NCI-H1930 (cell line): ENCODE results near the gene SMTNL2.
A peak's percentile ranks its signal among the peaks of the same experiment; 100 is the strongest.

ENCODE experiments used
- DNase-seq, 2 experiments: peaks; one replicate each; lab custom pipeline; 2025; lab: John Stamatoyannopoulos, UW

The SMTNL2 gene

DNA sequence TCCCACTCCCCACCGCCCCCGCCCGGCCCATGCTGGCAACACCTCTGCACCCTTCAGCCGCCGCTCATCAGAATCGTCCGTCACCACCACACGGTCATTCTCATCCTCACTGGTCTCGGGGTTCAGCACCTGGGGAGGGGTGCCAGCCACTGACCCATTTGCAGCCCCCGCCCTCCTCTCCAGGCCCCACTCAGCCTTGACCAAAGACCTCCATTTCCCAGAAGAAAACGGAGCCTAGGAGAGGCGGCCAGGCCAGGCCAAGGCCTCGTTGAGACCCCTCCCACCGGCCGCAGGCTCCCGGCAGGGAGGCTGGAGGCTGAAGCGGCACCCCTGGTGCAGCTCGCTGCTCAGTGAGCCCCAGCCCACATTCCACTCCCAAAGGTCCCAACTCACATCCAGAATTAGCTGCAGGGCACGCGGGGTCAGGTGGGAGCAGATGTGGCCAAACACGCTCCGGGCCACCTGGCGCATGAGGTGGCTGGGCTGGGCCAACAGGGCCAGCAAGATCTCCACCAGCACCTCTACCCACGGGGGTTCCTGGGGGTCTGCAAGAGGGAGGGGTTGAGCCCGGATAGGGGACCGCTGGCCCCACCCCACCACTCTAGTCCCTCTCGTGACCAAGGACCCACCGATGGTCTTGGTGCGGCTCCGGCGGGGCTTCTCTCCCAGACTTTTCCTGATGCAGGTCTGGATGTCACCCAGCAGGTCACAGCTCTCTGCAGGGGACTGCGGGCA lies 38.9 kb upstream of the SMTNL2 start:
- DNase-seq, result no peak

DNA sequence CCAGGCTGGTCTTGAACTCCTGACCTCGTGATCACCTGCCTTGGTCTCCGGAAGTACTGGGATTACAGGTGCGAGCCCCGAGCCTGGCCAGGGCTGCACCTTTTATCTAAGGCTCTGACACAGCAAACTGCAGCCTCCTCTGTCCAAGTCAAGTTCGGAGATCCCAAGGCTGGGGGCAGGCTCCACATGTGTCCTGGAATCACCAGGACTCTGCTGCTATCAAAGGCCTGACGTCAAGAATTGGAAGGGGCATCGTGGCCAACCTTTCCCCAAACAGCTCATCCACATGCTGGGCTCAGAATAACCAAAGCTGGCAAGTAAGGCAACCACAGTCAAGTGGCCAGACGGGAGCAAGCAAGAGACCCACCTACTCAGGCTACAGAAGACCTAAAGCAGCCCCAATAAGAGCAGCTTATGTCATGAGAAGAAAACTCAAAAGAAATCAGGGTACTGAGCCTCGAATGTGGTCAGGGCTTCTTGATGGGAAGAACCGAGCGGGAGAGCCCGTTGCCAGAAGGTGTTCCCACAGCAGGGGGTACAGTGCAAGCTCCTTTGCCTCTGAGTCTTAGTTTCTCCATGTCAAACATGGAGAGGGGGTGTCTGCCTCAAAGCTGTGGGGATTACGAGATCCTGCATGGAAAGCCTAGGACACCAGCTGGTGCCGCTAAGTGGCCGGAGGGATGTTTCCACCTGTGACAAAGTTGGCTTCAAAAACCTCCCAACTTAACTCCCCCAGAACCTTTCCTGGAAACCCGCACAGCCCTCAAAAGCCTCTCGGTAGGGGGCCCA lies 37.0 kb upstream of the SMTNL2 start:
- no peak for DNase-seq

DNA sequence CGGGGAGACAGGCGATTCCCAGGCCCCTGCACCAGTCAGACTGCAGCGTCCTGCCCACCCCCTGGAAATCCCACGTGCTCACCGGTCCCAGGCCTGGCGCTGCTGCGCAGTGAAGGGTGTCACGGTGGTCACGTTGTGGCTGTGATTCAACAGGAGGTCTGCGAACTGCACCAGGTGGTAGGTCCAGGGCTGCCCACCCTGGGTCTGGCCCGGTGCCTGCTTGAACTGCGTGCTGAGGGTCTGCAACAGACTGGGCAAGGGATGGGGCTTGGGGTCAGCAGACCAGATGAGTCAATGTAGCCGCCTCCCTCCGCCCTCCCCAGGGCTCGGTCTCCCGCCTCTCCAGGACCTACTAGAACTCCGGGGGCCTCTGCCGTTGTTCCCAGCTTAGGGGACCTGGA lies 36.3 kb upstream of the SMTNL2 start:
- no peak for DNase-seq

DNA sequence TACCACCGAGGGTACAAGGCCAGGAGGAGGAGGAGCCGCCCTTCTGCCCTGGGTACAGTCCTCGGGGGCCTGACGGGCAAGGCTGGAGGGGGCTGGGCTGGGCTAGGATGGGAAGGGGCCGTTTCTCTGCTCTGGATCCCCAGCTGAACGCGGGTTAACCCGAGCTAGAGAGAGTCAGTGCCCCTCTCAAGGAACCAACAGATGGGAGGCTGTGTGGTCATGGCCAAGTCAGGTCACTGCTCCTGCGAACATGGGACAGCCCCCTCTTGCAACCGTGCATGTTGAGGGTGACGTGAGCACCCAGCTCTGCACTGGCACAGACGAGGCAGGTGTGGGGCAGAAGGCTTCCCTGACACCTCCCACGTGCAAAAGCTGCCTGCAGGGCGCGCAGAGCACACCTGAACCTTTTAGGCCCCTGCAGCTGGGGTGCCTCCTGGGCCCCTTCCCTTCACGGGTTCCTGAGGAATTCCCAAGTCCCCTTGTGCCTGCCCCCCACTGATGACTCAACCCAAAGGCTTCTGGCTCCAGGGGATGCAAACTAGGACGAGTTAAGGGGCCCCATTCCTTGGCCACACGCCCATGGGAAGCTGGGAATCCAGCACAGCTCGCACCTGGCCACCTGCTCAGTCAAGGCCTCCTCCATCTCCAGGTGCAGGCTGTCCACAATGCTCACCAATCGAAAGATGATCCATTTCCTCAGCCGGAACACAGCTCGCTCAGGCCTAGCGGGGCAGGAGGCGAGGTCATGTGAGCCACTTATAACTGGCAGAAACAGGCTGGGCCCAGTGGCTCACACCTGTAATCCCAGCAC lies 35.4 kb upstream of the SMTNL2 start:
- DNase-seq, result no peak

DNA sequence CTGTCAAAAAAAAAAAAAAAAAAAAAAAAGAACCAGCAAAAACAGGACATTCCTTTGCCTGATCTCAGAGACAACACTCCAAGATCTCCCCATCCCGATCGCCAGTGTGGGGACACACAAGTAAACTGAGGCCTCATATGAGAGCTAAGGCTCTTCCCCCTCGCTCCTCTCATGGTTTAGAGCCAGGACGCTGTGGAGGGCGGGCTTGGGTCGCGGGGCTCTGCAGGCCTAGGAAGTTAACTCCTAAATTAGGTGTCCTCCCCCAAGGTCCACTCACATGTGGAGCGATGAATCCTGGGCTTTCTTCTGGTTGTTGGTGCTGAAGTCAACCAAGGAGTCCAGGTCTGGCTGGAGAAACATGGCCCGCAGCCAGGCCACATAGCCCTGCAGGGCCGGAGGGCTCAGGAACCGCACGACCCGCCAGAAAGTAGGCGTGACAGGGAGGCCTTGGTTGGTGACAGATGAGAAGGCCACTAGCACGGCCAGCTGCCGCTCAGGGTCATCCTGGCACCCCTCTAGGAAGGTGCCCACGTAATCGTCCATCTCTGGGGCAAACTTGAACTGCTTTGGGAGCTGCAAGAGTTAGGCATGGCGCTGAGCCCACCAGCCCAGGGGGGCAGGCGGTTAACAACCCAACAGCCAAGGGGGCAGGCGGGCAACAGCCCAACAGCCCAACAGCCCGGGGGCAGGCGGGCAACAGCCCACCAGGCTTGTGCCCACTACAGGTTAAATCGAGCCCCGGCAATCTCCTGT lies 34.4 kb upstream of the SMTNL2 start:
- no peak for DNase-seq

DNA sequence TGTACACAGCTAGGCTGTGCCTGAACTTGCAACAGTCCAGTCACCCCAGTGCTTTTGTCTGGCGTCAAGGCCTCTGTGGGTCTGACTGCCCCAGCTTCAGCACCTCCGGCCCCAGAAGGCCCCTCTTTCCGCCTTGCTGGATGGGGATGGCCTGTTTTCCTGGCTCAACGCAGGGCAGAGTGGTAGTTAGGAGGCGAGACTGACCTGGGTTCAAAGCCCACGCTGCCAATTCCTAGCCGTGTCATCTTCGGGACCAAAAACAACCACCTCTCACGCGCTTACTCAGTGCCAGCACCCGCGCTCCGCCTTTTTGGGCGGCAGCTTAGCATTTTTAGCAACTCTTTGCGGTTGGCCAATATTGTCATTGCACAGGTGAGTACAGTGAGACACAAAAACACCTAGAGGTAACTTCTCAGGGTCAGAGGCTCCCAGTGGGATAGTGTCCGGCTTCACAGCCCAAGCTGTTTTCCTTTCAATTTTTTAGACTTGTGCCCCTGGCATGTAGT lies 33.7 kb upstream of the SMTNL2 start:
- DNase-seq, result no peak

DNA sequence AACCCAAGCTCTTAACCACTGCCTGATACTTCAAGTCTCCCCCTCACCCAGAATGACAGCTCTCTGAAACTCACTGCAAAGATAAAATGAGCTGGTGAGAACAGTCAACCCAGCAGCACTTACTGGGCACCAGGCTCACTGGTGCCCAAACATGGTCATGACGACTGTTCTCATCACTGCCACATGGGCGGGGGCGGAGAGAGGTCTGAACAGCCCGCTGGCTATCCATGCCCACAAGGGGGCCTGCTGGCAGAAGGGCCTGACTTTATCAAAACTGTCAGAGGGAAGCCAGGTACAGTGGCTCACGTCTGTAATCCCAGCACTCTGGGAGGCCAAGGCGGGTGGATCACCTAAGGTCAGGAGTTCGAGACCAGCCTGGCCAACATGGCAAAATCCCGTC lies 33.2 kb upstream of the SMTNL2 start:
- no peak for DNase-seq

DNA sequence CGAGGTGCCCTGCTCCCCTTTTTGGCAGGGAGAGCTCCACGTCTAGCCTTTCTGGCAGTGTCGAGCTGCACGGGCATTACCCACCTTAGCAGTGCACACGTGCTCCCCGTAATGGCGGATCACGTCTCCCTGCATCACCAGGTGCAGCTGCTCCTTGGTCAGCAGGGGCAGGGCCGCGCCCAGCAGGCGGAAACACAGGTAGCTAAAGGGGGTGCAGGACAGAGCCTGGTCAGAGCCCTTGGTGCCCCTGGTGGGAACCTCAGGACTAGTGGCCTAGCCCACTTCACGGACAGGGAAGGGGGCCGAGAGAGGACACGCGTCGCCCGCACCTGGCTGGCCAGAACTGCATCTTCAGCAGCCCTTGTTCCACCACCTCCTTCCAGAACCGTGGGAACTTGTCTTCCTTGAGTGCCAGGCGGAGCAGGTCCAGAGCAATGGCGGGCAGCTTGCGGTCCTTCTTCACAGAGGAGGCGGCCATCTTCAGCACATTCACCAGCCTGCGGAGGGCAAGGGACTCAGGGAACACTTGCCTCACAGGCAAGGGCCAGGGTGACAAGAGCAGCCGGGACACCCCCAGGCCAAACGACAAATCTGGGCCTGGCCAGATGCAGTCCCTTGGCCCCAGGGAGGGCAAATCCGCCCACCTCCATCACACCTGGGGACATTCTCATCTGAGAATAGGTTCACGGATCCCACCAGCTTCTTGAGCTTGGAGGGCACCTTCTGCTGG lies 32.4 kb upstream of the SMTNL2 start:
- no peak for DNase-seq

DNA sequence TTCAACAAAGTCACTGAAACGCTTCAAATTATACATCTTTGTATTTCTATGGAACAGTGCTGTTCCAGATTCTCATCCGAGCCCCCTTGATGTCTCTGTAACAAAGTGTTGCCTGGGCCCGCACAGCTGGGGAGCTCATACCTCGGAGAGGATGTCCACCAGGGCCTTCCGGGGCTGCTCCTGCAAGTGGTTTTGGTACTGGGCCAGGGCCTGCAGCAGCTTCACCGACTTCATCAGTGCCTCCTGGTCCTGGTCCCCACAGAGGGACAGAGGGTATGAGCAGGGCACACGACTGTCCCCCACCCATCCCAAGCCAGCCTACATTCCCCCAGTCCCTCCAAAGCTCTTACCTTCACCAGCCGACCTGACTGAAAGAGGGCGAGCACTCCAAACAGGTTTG lies 30.7 kb upstream of the SMTNL2 start:
- DNase-seq, result no peak

DNA sequence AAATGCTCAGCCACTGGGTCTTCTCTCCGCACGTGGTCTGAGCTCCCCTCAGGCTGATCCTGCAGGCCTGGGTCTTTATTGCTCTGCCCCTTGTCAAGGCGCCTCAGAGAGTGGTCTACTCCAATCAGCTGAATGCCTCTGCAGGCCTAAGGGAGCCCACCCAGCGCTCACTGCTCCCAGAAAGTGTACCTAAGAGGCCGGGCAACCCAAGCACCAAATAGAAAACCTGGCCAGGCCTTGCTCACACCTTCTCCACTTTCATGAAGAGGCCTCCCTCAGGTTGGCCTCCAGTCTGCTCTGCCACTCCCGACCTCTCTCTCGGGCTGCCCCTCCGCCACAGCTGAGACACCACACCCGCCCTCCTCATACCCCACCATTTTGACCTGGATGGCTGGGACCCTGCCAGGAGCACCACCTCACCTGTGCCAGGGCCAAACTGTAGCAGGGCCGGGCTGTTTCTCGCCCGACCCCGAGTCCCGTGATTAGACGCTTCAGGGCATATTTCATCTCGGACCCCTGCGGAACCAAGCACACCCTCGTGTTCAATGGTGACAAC lies 29.8 kb upstream of the SMTNL2 start:
- DNase-seq, result no peak

DNA sequence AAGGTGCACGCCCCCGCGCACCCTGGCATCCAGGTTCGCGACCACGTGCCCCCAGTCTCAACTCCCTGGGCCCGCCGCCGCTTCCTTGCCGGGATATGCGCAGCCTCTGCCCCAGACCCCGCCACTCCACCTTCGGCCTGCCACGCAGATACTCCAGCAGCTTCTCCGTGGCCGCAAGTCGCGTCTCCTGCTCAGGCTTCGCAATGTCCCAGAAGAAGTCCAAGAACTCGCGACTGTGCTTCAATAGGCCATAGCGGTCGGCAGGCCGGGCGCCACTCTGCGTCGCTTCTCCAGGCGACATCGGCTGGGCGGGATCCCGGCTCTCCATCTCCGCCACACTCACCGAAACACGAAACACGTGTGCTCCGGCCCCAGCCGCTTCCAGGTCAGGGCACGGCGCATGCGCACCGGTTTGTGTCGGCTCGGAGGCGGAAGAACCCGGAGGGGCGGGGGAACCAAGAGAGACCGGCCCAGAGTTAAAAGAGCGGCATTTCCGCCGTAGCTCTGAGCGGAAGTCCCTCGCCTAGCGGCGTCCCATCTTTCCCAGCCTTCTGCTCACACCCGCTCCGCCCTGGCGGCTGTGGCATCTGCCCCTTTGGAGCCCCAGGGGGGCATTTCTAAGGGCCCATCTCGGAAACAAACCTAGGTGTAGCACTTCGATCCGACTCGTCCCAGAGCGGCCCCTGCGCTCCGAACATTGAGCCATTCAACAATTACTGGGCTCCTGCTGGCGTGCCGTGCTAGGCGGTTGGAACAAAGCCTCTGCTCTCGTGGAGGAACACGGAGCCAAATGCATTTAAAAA lies 29.1 kb upstream of the SMTNL2 start, which contains the start of gene MYBBP1A:
TSS of gene MYBBP1A (minus strand) at position 388 of the 803 bp plus-strand sequence. CDS start at position 328, 60 bp downstream.
- peak; percentile 89 to 95 for DNase-seq

DNA sequence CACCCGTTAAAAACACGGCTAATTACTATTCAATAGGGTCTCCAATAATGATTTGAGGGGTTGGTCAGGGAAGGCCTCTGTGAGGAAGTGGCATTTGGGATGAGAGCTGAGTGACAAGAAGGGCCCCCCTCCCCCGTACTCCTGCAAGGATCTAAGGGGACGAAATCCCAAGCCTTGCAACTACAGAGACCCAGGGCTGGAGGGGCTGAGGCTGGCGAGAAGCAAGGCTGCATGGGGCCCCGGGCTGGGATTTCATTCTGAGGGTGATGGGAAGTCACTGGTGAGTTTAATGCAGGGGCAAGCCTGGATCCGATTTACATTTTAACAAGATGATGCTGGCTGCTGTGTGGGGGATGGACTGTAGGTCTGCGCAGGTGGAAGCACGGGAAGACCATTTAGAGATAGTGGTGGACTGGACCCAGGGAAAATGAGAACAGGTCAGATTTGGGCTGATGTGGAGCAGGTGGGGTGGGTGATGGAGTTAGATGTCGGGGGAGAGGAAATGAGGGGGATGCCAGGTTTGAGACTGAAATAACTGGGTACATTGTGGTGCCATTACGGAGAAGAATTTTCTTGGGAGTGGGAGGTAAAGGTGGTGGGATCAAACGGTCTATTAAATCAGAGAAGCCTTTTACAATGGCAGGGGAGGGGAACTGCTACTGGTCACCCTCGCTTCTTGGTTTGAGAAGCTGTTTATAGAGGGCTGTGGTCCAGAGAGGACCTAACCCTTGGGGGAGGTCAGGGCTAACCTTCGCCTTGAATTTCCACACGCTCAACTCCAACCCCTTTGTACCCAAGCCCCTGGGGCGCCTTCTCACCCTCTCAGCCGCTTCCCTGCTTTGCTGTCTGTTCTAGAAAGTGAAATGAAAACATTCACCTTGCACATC lies 28.2 kb upstream of the SMTNL2 start:
- DNase-seq, result no peak

DNA sequence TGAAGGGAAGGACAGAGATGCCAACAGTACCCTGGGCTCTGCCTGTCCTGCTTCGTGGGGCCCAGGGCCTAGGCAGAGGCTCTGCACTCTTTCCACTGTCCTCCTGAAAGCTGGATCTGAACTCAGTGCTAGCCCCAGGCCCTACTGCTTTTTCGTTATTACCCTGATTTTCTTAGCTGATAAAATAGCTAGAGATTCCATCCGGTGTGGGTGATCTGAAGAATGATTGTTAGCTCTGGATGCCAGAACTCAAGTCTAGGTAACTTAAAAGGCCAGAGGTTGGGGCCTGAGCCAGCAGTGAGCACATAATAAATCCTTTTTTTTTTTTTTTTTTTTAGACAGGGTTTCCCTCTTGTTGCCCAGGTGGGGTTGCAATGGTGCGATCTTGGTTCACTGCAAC lies 27.3 kb upstream of the SMTNL2 start:
- DNase-seq, result no peak

DNA sequence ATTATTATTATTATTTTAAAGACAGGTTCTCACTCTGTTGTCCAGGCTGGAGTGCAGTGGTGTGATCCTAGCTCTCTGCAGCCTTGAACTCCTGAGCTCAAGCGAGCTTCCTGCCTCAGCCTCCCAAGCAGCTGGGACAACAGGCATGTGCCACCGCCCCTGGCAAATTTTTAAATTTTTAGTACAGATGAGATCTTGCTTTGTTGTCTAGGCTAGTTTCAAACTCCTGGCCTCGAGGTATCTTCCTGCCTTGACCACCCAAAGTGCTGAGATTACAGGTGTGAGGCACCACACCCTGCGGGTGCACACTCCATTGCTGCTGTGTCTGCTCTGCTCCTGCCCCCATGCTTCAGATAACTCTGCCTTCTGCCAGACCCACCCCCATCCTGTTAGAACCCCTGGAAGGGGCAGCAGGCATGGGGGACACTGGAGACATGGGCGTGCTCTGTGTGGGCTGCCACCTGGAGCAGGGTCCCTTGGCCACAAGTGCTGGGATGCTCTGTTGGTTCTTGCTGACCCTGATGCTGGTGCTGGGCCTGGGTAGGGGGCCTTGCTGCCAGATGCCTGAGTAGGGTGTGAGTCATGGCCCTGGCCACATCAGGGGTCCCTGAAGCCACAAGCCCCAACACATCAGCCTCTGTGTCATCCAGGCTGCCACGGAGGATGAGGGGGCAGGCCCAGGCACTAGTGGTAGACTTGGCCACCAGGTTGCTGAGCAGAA lies 26.5 kb upstream of the SMTNL2 start:
- no peak for DNase-seq

DNA sequence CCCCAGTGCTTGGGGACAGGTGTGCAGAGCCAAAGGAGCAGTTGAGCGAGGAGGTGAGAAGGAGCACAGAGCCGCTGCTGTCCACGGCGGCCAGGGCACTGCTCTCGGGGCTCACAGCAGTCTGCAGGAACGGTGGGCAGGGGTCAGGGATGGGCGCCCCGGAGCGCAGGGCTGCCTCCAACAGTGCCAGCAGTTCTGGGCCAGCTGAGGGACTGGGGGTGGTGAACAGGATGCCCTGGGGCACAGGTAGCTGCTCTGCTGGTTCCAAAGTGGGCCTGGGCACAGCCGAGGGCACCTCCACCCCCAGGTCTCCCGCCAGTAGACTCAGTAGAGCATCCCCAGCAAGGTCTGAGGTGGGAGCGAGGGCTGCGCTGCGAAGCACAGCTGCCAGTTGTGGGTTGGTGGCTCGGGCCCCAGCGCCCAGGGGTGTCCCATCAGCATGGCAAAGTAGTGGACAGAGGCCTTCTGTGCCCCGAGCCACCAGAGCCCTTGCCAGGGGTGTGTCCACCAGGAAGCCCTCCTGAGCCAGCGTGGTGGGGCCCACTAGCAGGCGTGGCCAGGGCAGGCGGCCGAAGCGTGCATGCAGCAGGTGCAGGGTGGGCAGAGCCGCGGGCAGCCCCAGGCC lies 25.9 kb upstream of the SMTNL2 start:
- no peak for DNase-seq

DNA sequence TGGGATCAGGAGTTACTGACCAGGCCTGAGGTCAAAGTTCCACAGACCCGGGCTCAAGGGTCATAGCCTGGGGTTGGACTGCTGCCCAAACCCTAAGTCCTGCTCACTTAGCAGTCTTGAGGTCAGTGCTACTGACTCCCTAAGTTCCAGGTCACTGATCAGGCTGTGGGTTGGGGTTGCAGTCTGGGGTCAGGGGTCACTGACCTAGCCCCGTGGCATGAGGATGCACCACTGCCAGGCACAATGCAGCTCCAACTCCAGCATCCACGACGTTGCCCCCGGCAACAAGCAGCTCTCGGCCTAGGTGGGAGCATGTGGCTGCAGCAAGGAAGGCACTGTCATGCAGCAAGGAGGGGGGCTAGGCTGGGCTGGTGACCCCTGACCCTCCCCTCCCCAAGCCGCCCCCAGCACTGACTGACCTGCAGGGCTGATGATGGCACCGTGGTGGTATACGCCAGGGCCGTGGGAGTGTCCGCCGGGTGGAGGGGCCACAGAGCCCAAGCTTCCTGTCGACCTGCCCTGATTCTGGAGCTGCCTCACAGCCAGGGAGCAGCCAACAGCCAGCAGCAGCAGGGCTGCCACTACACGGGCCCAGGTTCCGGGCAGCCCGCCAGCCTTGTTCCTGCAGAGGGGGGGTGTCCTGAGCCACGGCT lies 25.1 kb upstream of the SMTNL2 start:
- DNase-seq, result no peak

DNA sequence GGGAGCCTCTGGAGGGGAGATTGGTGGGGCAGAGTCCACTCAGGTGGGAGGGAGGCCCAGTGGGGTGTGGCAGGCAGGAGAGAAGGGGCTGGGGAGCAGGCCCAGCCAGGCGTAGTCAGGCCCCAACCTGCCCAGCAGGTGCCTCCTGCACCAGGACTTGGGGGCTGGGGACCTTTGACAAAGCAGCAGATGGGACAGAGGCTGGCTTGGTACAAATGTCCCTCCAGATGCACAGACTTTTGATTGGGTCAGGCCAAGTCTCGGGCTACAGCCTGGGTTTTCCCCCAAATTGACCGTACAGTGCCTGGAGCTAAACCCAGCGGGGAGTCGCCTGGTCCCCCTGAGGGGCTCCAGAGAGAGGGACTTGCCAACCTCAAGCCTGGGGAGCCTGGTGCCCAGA lies 24.4 kb upstream of the SMTNL2 start:
- no peak for DNase-seq
